Fibroblast of the aortic adventitia (primary cell): Measurements from ENCODE around the gene MYOC. TPM values are rescaled to one million over a fixed set of nuclear protein-coding genes. Genes with fewer than 3 reads are reported as not detected.
A peak's percentile ranks its signal among the peaks of the same experiment; 100 is the strongest.

Experiments used
- DNase-seq: peaks from one replicate; pipeline ENCODE4 v3.0.0-alpha.2; 2010; ENCODE audit warnings: low read depth
- H3K4me3 ChIP-seq: 2 replicates; pipeline ENCODE4 v1.5.1; 2011; ENCODE audit warnings: low read depth, mild to moderate bottlenecking, control low read depth, low read length, moderate library complexity
- CTCF ChIP-seq: IDR thresholded peaks from 2 replicates; pipeline ENCODE4 v1.5.1; 2011; ENCODE audit warnings: mild to moderate bottlenecking, low read length, control low read depth, inconsistent platforms; ENCODE audit not compliant: insufficient read depth
- total RNA-seq: library from RNA; depleted of rRNA; stranded (reverse); fragments of >200 nt; gene quantifications from 2 replicates; pipeline ENCODE4 v1.2.3, GENCODE V29; 2012; ENCODE audit warnings: low replicate concordance

Gene MYOC
- total RNA-seq, 1 donor: 0.36 TPM

GRCh38 chr1:171674431-171675405 is 22.2 kb upstream of the MYOC start:
- H3K4me3 ChIP-seq: no peak overlapping the region
- no peak for TF ChIP-seq CTCF

GRCh38 chr1:171670739-171671138 is 18.3 kb upstream of the MYOC start:
- TF ChIP-seq CTCF: no peak
- no peak for DNase-seq
- no peak overlapping the region for H3K4me3 ChIP-seq

More at GRCh38 chr1:171674431-171675405, 22.2 kb upstream of the MYOC start:
- DNase-seq: no peak

GRCh38 chr1:171668372-171668771 is 15.9 kb upstream of the MYOC start:
- DNase-seq: no peak
- no peak overlapping the region for H3K4me3 ChIP-seq
- no peak for TF ChIP-seq CTCF

GRCh38 chr1:171666114-171666769 is 13.8 kb upstream of the MYOC start:
- H3K4me3 ChIP-seq: no peak overlapping the region
- no peak for DNase-seq
- TF ChIP-seq CTCF: no peak

- no peak overlapping the region for H3K4me3 ChIP-seq
- peak; percentile 24 for DNase-seq
- TF ChIP-seq CTCF: no peak
Measured at GRCh38 chr1:171664976-171665375, 12.5 kb upstream of the MYOC start.

- no peak overlapping the region for H3K4me3 ChIP-seq
- TF ChIP-seq CTCF: no peak
- DNase-seq: no peak
Measured at GRCh38 chr1:171663854-171664575, 11.5 kb upstream of the MYOC start.
